ENCODE data around the gene PIK3R6.

DNA sequence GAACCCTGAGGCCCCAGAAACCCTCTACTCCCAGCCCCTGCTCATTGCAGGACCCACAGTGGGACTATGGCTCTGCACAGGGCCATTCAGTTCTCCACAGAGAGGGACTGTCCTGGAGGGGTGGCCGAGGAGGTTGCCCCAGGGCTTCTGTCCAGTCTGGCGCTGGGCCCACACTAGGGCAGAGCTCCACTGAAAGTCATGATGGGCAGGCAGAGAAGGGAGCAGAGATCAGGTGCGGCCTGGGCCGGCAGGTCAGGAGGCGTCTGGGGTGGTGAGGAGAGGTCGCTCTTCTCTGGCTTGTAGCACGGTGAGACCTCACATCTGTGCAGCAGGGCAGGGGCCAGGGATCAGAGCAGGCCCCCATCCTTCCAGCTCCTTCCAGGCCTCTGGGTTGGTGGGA lies 13.0 kb upstream of the PIK3R6 start:
- TF ChIP-seq, protein P1, sequence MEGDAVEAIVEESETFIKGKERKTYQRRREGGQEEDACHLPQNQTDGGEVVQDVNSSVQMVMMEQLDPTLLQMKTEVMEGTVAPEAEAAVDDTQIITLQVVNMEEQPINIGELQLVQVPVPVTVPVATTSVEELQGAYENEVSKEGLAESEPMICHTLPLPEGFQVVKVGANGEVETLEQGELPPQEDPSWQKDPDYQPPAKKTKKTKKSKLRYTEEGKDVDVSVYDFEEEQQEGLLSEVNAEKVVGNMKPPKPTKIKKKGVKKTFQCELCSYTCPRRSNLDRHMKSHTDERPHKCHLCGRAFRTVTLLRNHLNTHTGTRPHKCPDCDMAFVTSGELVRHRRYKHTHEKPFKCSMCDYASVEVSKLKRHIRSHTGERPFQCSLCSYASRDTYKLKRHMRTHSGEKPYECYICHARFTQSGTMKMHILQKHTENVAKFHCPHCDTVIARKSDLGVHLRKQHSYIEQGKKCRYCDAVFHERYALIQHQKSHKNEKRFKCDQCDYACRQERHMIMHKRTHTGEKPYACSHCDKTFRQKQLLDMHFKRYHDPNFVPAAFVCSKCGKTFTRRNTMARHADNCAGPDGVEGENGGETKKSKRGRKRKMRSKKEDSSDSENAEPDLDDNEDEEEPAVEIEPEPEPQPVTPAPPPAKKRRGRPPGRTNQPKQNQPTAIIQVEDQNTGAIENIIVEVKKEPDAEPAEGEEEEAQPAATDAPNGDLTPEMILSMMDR (IDR thresholded peaks at IDR 0.05; ENCODE audit: insufficient read depth, low read length), result no peak
- TF ChIP-seq GABPA (IDR thresholded peaks at IDR 0.05; ENCODE audit: low read depth), result no peak
- TF ChIP-seq, protein P2, sequence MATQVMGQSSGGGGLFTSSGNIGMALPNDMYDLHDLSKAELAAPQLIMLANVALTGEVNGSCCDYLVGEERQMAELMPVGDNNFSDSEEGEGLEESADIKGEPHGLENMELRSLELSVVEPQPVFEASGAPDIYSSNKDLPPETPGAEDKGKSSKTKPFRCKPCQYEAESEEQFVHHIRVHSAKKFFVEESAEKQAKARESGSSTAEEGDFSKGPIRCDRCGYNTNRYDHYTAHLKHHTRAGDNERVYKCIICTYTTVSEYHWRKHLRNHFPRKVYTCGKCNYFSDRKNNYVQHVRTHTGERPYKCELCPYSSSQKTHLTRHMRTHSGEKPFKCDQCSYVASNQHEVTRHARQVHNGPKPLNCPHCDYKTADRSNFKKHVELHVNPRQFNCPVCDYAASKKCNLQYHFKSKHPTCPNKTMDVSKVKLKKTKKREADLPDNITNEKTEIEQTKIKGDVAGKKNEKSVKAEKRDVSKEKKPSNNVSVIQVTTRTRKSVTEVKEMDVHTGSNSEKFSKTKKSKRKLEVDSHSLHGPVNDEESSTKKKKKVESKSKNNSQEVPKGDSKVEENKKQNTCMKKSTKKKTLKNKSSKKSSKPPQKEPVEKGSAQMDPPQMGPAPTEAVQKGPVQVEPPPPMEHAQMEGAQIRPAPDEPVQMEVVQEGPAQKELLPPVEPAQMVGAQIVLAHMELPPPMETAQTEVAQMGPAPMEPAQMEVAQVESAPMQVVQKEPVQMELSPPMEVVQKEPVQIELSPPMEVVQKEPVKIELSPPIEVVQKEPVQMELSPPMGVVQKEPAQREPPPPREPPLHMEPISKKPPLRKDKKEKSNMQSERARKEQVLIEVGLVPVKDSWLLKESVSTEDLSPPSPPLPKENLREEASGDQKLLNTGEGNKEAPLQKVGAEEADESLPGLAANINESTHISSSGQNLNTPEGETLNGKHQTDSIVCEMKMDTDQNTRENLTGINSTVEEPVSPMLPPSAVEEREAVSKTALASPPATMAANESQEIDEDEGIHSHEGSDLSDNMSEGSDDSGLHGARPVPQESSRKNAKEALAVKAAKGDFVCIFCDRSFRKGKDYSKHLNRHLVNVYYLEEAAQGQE (IDR thresholded peaks at IDR 0.05; ENCODE audit: insufficient replicate concordance, low read depth), result no peak
- no peak for TF ChIP-seq POLR2AphosphoS5 (IDR thresholded peaks at IDR 0.05; ENCODE audit: low read depth)
- TF ChIP-seq SPI1 (IDR thresholded peaks at IDR 0.05; ENCODE audit: borderline replicate concordance, low read depth), result no peak

All from HL-60 (cell line).